ENCODE measurements around the gene ANKRD33B.

Gene ANKRD33B

GRCh38 chr5:10702911-10703491, 139.1 kb downstream of the ANKRD33B start:
- DNase-seq: no peak

- no peak for DNase-seq
Observed at GRCh38 chr5:10703676-10704075, 139.8 kb downstream of the ANKRD33B start.

GRCh38 chr5:10704949-10705621, 141.2 kb downstream of the ANKRD33B start:
- DNase-seq: no peak

GRCh38 chr5:10705747-10706146, 141.9 kb downstream of the ANKRD33B start:
- no peak for DNase-seq

- no peak for DNase-seq
Observed at GRCh38 chr5:10706326-10706725, 142.5 kb downstream of the ANKRD33B start.

All from NCI-H1417 (cell line).